Liver (tissue), 9 donors: ENCODE data around the gene NAA40. TPM values are rescaled to one million over a fixed set of nuclear protein-coding genes. Genes with fewer than 3 reads are reported as not detected.

Experiments used
- DNase-seq: peaks from one replicate; pipeline ENCODE4 v3.0.0-alpha.2; 2017; ENCODE audit warnings: low spot score
- H3K27ac ChIP-seq, 2 donors: one replicate each; pipeline ENCODE4 v1.7.0; 2013; ENCODE audit warnings: inconsistent platforms in 2 of 2, low read length in 2 of 2, control low read depth in 1 of 2, low read depth in 1 of 2, mild to moderate bottlenecking in 1 of 2
- H3K27me3 ChIP-seq, 4 donors: one replicate each; pipeline versions ENCODE4 v1.6.1 to v1.7.0; 2013; ENCODE audit warnings: low read length in 3 of 4, inconsistent platforms in 1 of 4, mild to moderate bottlenecking in 1 of 4, moderate library complexity in 1 of 4; ENCODE audit not compliant: control insufficient read depth in 4 of 4, insufficient read depth in 4 of 4
- H3K36me3 ChIP-seq, 4 donors: one replicate each; pipeline versions ENCODE4 v1.6.1 to v1.7.0; 2013; ENCODE audit warnings: low read length in 3 of 4, mild to moderate bottlenecking in 3 of 4, low read depth in 1 of 4, moderate library complexity in 1 of 4; ENCODE audit not compliant: control insufficient read depth in 4 of 4, insufficient read depth in 3 of 4
- H3K4me1 ChIP-seq, 4 donors: one replicate each; pipeline versions ENCODE4 v1.6.1 to v1.7.0; 2013; ENCODE audit warnings: low read length in 3 of 4, mild to moderate bottlenecking in 3 of 4, moderate library complexity in 1 of 4; ENCODE audit not compliant: control insufficient read depth in 4 of 4, insufficient read depth in 4 of 4
- H3K4me3 ChIP-seq, 3 donors: one replicate each; pipeline versions ENCODE4 v1.6.1 to v1.7.0; 2013; ENCODE audit warnings: low read length in 3 of 3, control low read depth in 1 of 3, low read depth in 1 of 3, mild to moderate bottlenecking in 1 of 3
- H3K9ac ChIP-seq, 2 donors: one replicate each; pipeline ENCODE4 v1.7.0; 2013; ENCODE audit warnings: low read length in 2 of 2, mild to moderate bottlenecking in 2 of 2, moderate library complexity in 2 of 2, control low read depth in 1 of 2, low read depth in 1 of 2
- H3K9me3 ChIP-seq, 4 donors: one replicate each; pipeline versions ENCODE4 v1.6.1 to v1.7.0; 2013; ENCODE audit warnings: low read length in 3 of 4; ENCODE audit not compliant: control insufficient read depth in 4 of 4
- EGR1 ChIP-seq, 2 donors: IDR thresholded peaks; 2 replicates each; pipeline ENCODE4 v1.6.1; 2016 to 2018; ENCODE audit warnings: antibody characterized with exemption in 2 of 2, low read depth in 2 of 2
- FOXA1 ChIP-seq: IDR thresholded peaks from 2 replicates; pipeline ENCODE4 v1.6.1; 2016; ENCODE audit warnings: antibody characterized with exemption
- FOXA2 ChIP-seq: IDR thresholded peaks from 2 replicates; pipeline ENCODE4 v1.6.1; 2016; ENCODE audit warnings: antibody characterized with exemption
- GABPA ChIP-seq, 2 donors: IDR thresholded peaks in 1 of 2; conservative IDR thresholded peaks in 1 of 2; 2 replicates each; pipeline ENCODE4 v1.6.1; 2016; ENCODE audit warnings: antibody characterized with exemption in 2 of 2, mild to moderate bottlenecking in 1 of 2, moderate library complexity in 1 of 2
- HNF4A ChIP-seq, 2 donors: conservative IDR thresholded peaks; 2 replicates each; pipeline ENCODE4 v1.6.1; 2016; ENCODE audit warnings: antibody characterized with exemption in 2 of 2, mild to moderate bottlenecking in 2 of 2
- JUND ChIP-seq, 2 donors: IDR thresholded peaks; 2 replicates each; pipeline ENCODE4 v1.6.1; 2016; ENCODE audit warnings: antibody characterized with exemption in 2 of 2
- NR2F2 ChIP-seq: IDR thresholded peaks from 2 replicates; pipeline ENCODE4 v1.6.1; 2016; ENCODE audit warnings: antibody characterized with exemption
- RAD21 ChIP-seq, 2 donors: IDR thresholded peaks; 2 replicates each; pipeline ENCODE4 v1.6.1; 2016; ENCODE audit warnings: antibody characterized with exemption in 2 of 2, mild to moderate bottlenecking in 2 of 2
- RXRA ChIP-seq, 2 donors: IDR thresholded peaks; 2 replicates each; pipeline ENCODE4 v1.6.1; 2017 to 2018; ENCODE audit warnings: antibody characterized with exemption in 2 of 2, mild to moderate bottlenecking in 1 of 2
- SP1 ChIP-seq: IDR thresholded peaks from 2 replicates; pipeline ENCODE4 v1.6.1; 2018; ENCODE audit warnings: antibody characterized with exemption, mild to moderate bottlenecking
- TAF1 ChIP-seq: conservative IDR thresholded peaks from 2 replicates; pipeline ENCODE4 v1.6.1; 2016; ENCODE audit warnings: antibody characterized with exemption, mild to moderate bottlenecking
- YY1 ChIP-seq: IDR thresholded peaks from 2 replicates; pipeline ENCODE4 v1.6.1; 2016; ENCODE audit warnings: antibody characterized with exemption, mild to moderate bottlenecking
- WGBS: extraction: QIAGEN DNeasy Blood & Tissue Kit; methylation state at CpG from one replicate; pipeline ENCODE4 v1.1.7; 2013; 5-methylcytosine and 5-hydroxymethylcytosine counted together
- polyA plus RNA-seq, 2 donors: library from polyadenylated mRNA; stranded (reverse) in 1 of 2; unstranded in 1 of 2; fragments of 200-250 nt in 1 of 2; fragments of >200 nt in 1 of 2; fragmentation: Nextera tagmentation in 1 of 2; extraction: Ambion mirVana in 1 of 2; gene quantifications; one replicate each; pipeline versions ENCODE4 v1.2.1 to v1.2.3, GENCODE V29; 2013 to 2015
- total RNA-seq, 2 donors: library from RNA; depleted of rRNA; stranded (reverse); fragments of >200 nt; gene quantifications; one replicate each; pipeline ENCODE4 v1.2.3, GENCODE V29; 2014
- TF ChIP-seq, protein P1 (sequence below): IDR thresholded peaks from 2 replicates; pipeline ENCODE4 v1.6.1; 2016; ENCODE audit warnings: antibody characterized with exemption
- TF ChIP-seq, protein P2 (sequence below): IDR thresholded peaks from 2 replicates; pipeline ENCODE4 v1.6.1; 2016; ENCODE audit warnings: antibody characterized with exemption
- TF ChIP-seq, protein P3 (sequence below): fragments of 150-350 bp; IDR thresholded peaks from 2 replicates; pipeline ENCODE4 v1.5.1; 2017; ENCODE audit warnings: improper control_type of control experiment, low read depth, low read length; ENCODE audit not compliant: missing input control
- TF ChIP-seq, protein P4 (sequence below): IDR thresholded peaks from 2 replicates; pipeline ENCODE4 v1.6.1; 2016; ENCODE audit warnings: antibody characterized with exemption
- TF ChIP-seq, protein P5 (sequence below): IDR thresholded peaks from 2 replicates; pipeline ENCODE4 v1.6.1; 2016; ENCODE audit warnings: antibody characterized with exemption, mild to moderate bottlenecking
- donor health status: healthy.
- donor health status: healthy.
- donor health status: healthy.
- donor health status: healthy.
- donor health status: healthy.

The NAA40 gene
- 1 to 10 TPM; 5.4 to 7.3 TPM for total RNA-seq
- polyA plus RNA-seq, result 1 to 10 TPM; 3.0 to 4.1 TPM

DNA sequence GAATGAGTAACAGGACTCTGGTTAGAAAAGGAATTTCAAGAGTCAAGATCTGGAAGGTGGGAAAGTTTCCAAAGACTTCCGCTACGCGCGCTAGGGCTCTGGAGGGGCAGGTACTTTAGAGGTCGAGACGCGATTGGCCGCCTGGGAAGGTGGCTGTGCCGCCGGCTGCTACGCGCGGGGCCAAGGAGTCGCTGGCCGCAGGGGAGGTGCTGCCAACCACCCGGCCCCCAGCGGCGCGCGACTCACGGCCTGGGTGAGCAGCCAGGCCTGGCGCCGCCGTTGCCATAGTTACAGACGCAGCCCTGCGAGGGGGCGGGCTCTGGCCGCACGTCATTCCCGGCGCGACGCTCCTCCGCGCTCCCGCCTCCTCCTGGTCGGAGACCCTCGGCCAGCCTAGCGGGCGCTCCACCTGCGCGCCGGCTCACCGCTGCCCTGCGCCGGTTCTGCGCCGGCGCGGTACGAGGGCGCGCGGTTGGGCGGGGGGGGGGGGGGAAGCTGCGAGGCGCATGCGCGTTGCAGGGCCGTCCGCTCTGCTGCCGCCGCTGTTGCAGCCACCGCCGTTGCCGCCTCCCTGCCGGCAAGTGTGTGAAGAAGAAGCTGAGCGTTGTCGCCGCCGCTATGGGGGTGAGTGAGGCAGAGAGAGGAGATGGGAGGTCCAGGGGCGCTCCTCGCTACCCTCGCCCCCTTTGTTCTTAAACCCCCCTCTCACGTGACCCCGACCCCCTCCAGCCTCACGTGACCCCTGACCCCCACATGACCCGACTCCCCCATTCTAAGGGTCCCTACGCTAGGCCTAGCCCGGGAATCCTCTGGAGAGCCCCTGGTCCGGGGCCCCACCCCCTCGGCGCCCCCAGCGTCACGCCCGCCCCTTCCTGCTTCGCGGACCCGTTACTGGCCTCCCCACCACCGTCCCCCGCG lies at the start of gene NAA40:
TSS of gene NAA40 (plus strand) at position 524 of the 918 bp plus-strand sequence. CDS start at position 619, 95 bp downstream.
- WGBS, result under 1% methylated on average over 91 of the region's 92 CpGs
- H3K27ac ChIP-seq, result peak within 1 kb of the TSS; percentile 18 to 64
- H3K27me3 ChIP-seq, result no peaks in the 10 kb centered on the region

DNA sequence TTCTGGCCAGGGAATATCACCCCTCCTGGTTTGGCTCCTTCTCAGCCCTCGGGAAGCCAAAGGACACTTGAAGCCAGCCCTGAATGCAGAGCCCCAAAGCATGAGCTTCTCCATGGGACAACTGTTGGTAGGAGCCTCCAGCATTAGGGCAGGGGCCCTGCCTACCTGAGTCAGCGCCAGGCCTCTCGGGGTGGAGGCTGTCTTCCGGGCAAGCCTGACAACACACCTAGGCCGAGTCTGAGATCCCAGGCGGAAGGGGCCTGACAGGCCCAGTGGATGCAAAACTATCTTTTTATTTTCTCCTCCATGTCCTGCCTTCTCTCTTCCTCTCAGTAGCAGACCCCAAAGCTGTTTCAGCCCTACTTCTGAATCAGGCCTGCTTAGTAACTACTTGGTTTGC lies 49.5 kb upstream of the NAA40 start:
- peaks cover 7 to 40% (median 30%) of the 10 kb centered on the region in 4 donors for H3K4me1 ChIP-seq
- no peak for DNase-seq
- no peaks in the 10 kb centered on the region for H3K27me3 ChIP-seq
- no peaks in the 10 kb centered on the region for H3K9me3 ChIP-seq
- no peaks in the 10 kb centered on the region for H3K36me3 ChIP-seq
- H3K4me3 ChIP-seq, result peak overlapping the region in 2 of 3 donors; percentile 57 to 68
- 57% methylated on average over 6 of the region's 6 CpGs for WGBS
- H3K27ac ChIP-seq, result peak overlapping the region; percentile 86 to 93
- TF ChIP-seq FOXA2 (no peak), RAD21 (IDR thresholded peaks at IDR 0.05) (no peak), YY1 (no peak), FOXA1 (no peak), RXRA (IDR thresholded peaks at IDR 0.05) (no peak), EGR1 (IDR thresholded peaks at IDR 0.05; ENCODE audit: low read depth in 2 of 2) (no peak), SP1 (no peak), TAF1 (no peak), JUND (IDR thresholded peaks at IDR 0.05) (no peak), NR2F2 (no peak), HNF4A (conservative IDR thresholded peaks at IDR 0.05) (no peak), GABPA (IDR thresholded peaks at IDR 0.05 in 1 of 2, conservative IDR thresholded peaks at IDR 0.05 in 1 of 2) (no peak)
- TF ChIP-seq, protein P1, sequence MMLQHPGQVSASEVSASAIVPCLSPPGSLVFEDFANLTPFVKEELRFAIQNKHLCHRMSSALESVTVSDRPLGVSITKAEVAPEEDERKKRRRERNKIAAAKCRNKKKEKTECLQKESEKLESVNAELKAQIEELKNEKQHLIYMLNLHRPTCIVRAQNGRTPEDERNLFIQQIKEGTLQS, result no peak
- TF ChIP-seq, protein P2, sequence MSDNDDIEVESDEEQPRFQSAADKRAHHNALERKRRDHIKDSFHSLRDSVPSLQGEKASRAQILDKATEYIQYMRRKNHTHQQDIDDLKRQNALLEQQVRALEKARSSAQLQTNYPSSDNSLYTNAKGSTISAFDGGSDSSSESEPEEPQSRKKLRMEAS, result no peak
- TF ChIP-seq, protein P3, sequence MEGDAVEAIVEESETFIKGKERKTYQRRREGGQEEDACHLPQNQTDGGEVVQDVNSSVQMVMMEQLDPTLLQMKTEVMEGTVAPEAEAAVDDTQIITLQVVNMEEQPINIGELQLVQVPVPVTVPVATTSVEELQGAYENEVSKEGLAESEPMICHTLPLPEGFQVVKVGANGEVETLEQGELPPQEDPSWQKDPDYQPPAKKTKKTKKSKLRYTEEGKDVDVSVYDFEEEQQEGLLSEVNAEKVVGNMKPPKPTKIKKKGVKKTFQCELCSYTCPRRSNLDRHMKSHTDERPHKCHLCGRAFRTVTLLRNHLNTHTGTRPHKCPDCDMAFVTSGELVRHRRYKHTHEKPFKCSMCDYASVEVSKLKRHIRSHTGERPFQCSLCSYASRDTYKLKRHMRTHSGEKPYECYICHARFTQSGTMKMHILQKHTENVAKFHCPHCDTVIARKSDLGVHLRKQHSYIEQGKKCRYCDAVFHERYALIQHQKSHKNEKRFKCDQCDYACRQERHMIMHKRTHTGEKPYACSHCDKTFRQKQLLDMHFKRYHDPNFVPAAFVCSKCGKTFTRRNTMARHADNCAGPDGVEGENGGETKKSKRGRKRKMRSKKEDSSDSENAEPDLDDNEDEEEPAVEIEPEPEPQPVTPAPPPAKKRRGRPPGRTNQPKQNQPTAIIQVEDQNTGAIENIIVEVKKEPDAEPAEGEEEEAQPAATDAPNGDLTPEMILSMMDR, result no peak
- TF ChIP-seq, protein P4, sequence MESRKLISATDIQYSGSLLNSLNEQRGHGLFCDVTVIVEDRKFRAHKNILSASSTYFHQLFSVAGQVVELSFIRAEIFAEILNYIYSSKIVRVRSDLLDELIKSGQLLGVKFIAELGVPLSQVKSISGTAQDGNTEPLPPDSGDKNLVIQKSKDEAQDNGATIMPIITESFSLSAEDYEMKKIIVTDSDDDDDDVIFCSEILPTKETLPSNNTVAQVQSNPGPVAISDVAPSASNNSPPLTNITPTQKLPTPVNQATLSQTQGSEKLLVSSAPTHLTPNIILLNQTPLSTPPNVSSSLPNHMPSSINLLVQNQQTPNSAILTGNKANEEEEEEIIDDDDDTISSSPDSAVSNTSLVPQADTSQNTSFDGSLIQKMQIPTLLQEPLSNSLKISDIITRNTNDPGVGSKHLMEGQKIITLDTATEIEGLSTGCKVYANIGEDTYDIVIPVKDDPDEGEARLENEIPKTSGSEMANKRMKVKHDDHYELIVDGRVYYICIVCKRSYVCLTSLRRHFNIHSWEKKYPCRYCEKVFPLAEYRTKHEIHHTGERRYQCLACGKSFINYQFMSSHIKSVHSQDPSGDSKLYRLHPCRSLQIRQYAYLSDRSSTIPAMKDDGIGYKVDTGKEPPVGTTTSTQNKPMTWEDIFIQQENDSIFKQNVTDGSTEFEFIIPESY, result no peak
- peak overlapping the region in 1 of 2 donors; percentile 86 for H3K9ac ChIP-seq

More for the DNA sequence above, at the start of gene NAA40:
- DNase-seq, result peak; percentile 92
- peak within 1 kb of the TSS; percentile 69 to 73 (median 71) for H3K4me3 ChIP-seq
- peak within 1 kb of the TSS; percentile 45 to 75 for H3K9ac ChIP-seq
- TF ChIP-seq NR2F2, result no peak
- peak; percentile 68 for TF ChIP-seq SP1
- TF ChIP-seq RAD21 (IDR thresholded peaks at IDR 0.05), result no peak
- no peak for TF ChIP-seq HNF4A (conservative IDR thresholded peaks at IDR 0.05)
- TF ChIP-seq YY1, result no peak
- TF ChIP-seq, protein P5, sequence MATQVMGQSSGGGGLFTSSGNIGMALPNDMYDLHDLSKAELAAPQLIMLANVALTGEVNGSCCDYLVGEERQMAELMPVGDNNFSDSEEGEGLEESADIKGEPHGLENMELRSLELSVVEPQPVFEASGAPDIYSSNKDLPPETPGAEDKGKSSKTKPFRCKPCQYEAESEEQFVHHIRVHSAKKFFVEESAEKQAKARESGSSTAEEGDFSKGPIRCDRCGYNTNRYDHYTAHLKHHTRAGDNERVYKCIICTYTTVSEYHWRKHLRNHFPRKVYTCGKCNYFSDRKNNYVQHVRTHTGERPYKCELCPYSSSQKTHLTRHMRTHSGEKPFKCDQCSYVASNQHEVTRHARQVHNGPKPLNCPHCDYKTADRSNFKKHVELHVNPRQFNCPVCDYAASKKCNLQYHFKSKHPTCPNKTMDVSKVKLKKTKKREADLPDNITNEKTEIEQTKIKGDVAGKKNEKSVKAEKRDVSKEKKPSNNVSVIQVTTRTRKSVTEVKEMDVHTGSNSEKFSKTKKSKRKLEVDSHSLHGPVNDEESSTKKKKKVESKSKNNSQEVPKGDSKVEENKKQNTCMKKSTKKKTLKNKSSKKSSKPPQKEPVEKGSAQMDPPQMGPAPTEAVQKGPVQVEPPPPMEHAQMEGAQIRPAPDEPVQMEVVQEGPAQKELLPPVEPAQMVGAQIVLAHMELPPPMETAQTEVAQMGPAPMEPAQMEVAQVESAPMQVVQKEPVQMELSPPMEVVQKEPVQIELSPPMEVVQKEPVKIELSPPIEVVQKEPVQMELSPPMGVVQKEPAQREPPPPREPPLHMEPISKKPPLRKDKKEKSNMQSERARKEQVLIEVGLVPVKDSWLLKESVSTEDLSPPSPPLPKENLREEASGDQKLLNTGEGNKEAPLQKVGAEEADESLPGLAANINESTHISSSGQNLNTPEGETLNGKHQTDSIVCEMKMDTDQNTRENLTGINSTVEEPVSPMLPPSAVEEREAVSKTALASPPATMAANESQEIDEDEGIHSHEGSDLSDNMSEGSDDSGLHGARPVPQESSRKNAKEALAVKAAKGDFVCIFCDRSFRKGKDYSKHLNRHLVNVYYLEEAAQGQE, result no peak
- TF ChIP-seq RXRA (IDR thresholded peaks at IDR 0.05), result peak in 1 of 2 donors; percentile 11
- TF ChIP-seq GABPA (IDR thresholded peaks at IDR 0.05 in 1 of 2, conservative IDR thresholded peaks at IDR 0.05 in 1 of 2), result peak in 1 of 2 donors; percentile 10
- peak in 1 of 2 donors; percentile 54 for TF ChIP-seq EGR1 (IDR thresholded peaks at IDR 0.05; ENCODE audit: low read depth in 2 of 2)
- H3K9me3 ChIP-seq, result no peaks in the 10 kb centered on the region
- H3K4me1 ChIP-seq, result peaks cover 3 to 16% (median 11%) of the 10 kb centered on the region in 4 donors
- H3K36me3 ChIP-seq, result no peaks in the 10 kb centered on the region
